GM21360 (cell line): ENCODE data around the gene USP48.
"Not testable (repeated sequence)": the region's sequence is repeated elsewhere in the genome, so short reads cannot be mapped to it uniquely, and the experiment has no call there.

ENCODE experiments used
- ATAC-seq: cut with Tn5 transposase; IDR thresholded peaks from one replicate; pipeline ENCODE4 v1.9.1; 2021; ENCODE audit warnings: mild to moderate bottlenecking, moderate library complexity; ENCODE audit not compliant: unreplicated experiment

USP48 gene

DNA sequence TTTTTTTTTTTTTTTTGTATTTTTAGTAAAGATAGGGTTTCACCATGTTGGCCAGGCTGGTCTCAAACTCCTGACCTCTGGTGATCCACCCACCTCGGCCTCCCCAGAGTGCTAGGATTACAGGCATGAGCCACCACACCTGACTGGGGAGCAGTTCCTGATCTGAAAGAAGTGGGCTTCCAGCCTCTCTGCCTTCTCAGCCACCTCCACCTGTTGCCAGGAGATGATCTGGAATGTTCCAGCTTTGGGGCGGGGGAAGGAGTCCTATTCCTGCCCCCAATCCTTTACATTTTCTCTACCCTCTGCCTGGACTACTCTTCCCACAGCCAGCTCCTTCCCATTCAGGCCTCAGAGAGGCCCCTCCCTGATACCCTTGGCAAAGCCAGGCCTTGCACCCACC is 141.9 kb downstream of the USP48 start:
- ATAC-seq, result no peak

DNA sequence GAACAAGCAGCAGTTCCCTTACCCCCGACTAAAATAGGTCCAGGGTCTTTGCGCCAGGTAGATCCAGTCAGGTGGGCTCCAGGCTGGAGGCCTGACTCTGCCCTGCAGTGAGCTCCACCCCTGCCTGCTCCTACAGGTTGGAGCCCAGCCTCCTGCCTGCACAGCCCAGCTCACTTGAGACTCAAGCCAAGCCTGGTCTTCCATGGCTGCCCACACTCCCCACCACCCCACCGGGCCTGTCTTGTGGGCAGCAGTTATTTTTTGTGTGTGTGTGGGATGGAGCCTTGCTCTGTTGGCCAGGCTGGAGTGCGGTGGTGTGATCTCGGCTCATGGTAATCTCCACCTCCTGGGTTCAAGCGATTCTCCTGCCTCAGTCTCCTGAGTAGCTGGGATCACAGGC is 142.3 kb downstream of the USP48 start:
- ATAC-seq, result no peak

DNA sequence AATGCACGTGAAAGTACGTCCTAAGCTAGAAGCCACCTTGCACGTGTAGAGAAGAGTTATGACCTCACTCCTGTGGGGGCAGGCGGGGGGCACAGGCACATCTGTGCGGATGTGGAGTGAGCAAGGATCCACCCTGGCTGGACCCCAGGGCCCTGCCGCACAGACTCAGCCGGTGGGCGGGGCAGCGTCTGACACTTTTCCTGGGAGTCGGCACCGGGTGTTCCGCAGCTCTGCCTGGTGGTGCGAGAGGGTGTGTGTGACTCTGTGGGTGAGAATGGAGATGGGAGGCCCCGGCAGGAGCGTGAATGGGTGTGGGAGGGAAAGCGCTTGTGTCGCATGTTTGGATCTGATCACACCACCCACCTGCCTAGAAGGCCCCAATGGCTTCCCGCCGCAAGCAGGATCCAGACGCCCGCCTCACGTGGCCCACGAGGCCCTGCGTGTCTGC is 143.3 kb downstream of the USP48 start:
- no peak for ATAC-seq

DNA sequence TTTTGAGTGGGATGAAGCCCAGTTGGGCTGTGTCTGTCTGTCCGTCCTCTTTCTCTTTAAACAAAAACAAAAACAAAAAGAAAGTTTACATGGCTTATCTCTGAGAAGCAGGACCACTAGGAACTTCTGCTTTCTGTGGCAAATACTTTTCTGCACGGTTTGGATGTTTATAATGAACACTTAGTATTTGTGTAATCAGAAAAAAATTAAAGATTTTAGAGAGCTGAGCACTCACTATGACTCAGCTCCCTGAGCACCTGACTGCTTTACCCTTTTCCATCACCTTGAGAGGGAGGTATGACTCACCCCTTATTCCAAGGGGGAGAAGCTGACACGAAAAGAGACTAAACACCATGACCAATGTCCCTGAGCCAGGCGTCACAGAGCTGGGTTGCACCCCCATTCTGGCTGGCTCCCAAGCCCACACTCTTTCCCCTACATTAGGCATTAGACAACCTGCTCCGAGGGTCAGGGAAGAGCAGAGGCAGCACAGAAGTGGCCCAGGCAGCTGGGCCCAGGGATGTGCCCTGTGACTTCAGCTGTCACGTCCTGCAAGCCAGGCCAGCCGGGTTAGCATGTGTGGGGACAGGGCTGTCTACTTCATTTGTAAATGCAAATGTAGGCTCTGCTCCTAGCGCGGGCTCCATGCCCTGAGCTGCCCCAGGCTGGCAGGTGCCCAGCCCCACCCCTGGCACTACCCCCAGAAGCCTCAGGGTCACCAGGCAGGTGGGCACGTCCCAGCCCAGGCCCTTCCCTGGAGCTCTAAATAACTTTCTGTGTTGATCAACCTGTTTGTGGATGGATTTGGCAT is 144.2 kb downstream of the USP48 start:
- ATAC-seq, result no peak

DNA sequence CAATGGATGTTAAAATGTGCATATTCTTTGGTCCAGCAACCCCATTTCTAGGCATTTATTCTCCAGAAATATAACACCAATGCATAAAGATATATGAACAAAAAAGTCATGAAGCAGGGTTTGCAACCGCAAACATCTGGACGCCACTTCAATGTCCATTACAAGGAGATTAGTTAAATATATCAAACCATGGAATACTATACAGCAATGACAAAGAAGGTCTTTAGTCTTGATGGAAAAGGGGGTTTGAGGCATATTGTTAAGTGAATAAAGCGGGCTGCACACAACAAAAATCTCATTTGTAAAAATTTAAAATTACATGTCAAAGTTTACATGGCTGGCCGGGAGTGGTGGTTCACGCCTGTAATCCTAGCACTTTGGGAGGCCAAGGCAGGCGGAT is 145.4 kb downstream of the USP48 start:
- ATAC-seq, result no peak

DNA sequence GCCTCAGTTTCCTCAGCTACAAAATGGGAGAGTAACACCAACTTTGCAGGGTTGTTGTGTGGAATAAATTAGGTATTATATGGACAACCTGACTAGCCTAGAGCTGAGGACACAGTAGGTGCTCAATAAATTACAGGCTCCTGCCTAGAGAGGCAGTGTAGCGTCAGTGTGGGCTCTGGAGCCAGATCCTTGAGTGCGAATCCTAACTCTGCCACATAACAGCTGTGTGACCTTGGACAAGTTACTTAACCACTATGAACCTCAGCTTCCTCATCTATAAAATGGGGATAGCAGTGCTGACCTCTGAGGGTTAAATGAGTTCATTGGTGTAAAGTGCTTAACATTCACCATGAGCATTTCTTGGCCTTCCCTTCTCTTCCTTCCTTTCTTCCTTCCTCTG is 146.9 kb downstream of the USP48 start:
- no peak for ATAC-seq

DNA sequence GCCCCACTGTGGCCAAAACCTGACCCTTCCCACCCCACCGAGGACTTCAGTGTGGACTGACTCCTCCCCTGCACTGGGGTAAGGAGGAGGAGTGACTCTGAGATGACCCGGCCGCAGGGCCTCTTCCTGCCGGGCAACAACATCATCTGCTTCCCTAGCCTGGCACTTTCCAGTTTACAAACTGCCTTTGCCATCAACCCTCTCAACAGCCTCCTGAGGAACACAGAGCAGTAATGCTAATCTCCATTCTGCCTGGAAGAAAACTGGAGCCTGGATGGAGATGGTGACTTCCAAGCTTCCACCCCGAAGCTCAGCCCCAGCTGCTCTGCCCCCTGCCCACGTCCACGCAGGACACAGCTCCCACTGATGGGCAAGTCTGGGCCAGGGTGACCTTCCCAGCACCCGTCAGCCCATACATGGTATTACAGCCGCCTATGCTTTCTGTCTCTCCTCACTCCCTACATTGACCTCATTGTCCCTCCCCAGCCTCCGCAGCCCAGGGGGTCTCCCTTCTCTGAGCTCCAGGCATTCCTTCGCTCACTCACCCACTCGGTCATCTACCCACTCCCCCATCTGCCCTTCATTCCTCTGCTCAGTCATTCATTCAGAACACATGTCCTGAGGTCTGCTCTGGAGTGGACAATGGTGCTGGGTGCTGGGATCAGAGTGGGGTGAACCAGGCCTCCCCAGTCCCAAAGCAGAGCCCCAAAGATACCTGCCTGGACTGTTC is 148.0 kb downstream of the USP48 start:
- no peak for ATAC-seq

DNA sequence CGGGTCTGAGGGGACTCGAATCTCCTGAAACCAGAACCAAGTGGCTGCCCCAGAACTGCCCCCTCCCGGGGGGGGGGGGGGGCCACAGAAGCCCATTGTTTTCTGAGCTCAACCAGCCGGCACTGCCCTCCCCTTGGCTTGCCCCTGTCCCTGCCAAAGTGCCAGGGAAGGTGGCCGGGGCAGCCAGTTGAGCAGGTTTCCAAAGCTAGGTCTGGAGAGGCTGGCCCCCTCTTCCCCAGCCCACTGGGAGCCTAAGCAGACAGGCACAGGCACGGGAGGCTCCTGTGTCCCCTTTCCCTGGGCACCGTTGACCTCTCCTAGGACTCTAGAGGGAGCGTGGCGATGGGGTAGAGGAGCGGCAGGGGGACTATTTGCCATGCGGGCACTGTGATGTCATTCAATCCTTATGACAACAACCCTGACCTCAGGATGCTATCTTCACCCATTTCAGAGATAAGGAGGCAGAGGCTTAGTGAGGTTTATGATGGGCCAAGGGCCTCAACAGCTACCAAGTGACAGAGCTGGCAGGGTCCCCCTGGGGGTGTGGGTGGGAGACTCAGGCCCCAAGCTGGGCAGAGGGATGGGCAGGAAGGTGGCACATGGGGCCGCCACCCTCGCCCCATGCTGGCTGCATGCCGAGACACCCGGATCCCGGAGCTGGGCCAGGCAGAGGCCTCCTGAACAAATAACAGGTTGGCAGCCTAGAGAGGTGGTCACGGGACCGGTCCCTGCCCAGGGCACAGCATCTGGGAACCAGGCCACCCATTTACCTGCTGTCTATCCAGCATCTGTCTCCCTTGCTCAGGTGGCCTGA is 148.8 kb downstream of the USP48 start:
- ATAC-seq, result no peak

DNA sequence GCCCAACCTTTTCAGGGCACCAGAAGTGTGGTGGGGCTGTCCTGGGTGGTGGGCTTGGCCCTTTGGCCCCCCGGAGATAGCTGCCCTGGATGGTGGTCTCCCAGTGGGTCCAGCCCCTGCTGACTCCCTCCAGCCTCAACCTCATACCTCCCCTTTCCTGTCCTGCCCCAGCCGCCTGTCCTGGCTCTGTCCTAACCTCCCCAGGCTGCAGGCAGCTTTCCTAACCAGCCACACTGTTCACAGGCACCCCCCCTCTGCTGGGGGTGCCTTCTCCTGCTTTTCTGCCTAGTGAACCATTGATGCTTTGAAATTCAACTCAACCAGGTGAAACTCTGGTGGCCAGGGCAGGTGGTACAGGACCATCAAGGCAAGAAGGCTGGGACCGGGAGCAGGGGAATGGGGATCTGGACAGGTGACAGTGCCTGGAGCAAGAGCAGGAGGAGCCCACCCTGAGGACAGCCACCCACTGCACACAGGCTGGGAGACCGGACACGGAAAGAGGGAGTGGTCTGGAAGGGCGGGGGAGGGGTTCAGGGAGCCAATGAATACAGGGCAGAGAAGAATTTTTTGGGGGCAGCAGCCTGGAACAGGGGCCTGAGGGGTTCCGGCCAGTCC is 149.7 kb downstream of the USP48 start:
- no peak for ATAC-seq

DNA sequence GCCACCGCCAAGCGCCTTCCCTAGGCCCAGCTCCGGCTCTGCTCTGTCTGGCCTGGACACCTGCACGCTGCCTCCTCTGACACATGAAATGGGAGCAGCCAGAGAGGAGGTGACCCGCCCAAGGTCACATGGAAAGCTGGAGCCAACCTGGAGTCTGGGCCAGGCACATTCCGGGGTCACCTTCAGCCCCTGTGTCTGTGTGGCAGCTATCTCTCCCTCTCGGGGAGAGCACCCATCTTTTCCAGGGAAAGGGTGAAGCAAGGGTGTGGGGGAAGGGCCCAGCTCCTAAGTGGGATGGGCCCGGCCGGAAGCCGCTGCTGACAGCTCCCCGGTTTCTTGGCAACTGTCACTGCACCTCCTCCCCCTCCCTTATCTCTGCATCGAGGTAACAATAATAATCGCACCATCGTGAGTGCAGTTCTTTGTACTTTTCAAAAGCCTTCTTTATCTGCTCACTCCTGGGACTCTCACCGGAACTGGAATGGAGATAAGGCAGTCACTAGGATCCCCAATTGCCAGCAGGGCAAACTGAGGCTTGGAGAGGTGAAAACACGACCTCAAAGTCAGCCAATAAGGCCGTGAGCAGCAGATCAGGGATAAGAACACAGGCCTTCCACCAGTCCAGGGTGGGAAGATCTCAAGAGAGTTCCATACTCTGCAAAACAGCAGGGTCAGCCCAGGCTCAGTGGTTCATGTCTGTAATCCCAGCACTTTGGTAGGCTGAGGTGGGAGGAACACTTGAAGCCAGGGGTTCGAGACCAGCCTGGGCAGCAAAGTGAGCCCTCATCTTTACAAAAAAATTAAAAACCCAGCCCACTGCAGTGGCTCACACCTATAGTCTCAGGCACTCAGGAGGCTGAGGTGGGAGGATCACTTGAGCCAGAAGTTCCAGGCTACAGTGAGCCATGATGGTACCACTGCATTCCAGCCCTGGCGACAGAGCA is 150.7 kb downstream of the USP48 start:
- no peak for ATAC-seq

DNA sequence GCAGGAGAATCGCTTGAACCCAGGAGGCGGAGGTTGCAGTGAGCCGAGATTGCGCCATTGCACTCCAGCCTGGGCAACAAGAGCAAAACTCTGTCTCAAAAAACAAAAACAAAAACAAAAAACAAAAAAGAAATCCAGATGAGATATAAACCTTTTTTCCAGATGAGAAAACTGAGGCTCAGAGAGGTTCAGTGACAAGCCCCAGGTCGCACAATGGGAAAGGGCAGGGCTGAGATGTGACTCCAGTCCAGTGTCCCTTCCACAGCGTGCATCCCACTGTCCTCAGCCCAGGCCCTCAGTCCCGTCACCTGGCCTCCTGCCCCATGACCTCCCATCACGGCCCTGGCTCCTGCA is 151.4 kb downstream of the USP48 start:
- not testable (repeated sequence) for ATAC-seq

DNA sequence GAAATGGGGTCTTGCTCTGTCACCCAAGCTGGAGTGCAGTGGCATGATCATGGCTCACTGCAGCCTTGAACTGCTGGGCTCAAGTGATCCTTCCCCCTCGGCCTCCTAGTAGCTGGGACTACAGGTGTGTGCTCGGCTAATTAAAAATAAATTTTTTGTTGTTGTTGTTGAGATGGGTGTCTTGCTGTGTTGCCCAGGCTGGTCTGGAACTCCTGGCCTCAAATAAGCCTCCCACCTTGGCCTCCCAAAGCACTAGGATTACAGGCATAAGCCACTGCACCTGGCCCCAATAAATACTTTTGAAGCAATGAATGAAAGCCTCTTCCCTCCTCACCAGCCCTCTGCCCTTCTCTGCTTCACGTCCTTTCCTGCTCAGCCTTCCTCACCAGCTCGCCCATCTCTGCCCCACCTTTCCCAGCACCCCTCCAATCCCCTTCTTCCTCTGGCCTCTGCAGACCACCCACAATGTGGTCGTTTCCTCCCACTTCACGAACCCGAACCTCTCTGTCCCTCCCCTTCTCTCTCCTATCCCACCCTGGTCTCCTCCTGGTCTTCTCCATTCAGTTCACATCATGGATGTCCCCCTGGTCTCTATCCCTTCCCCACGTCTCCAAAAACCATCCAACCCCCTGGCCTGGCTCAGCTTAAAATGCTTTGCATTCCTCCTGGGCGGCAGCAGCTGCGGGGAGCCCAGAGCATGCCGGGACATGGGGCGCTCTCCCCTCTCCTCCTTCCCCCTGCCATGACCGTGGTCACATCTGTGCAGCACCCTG is 152.2 kb downstream of the USP48 start:
- ATAC-seq, result no peak

DNA sequence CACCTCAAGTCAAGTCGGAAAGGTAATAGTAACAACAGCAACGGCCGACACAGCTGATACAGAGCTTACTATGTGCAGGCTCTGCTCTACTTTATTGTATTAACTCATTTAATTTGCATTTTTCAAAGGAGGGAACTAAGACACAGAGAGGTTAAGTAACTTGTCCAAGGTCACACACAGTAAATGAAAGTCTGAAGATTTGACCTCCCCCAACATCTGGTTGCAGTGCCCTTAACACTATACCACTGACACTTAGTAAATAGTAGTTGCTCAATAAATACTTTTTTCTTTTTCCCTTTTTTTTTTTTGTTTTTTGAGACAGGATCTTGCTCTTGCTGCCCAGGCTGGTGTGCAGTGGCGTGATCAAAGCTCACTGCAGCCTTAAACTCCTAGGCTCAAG is 153.0 kb downstream of the USP48 start:
- ATAC-seq, result no peak

DNA sequence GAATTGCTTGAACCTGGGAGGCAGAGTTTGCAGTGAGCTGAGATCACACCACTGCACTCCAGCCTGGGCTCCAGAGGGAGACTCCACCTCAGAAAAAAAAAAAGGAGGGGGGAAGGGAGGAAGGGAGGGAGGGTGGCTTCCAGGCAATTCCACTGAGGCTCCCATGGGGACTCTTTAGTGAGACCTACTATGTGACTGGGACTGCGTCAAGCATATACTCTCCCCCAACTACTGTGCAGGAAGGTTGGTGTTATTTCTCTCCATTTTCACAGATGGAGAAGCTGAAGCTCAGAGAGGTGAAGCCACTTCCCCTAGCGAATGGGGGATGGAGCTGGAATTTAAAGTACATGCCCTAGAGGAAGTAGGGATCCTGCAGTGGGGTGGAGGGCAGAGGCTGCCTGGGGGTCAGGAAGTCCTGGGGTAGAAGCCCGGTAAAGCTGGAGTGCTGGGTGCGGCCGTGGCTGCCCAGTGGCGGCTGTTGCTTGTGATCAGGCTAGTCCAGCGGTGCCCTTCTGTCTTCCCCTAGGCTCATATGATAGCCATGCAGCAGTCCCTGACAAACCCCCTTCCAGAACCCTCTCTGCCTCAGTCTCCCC is 154.1 kb downstream of the USP48 start:
- ATAC-seq, result no peak
